SIG-M5 (cell line): ENCODE measurements around the gene ZNF653.

Experiments used
- DNase-seq: peaks from one replicate; lab custom pipeline; 2025; lab: John Stamatoyannopoulos, UW

The ZNF653 gene

DNA sequence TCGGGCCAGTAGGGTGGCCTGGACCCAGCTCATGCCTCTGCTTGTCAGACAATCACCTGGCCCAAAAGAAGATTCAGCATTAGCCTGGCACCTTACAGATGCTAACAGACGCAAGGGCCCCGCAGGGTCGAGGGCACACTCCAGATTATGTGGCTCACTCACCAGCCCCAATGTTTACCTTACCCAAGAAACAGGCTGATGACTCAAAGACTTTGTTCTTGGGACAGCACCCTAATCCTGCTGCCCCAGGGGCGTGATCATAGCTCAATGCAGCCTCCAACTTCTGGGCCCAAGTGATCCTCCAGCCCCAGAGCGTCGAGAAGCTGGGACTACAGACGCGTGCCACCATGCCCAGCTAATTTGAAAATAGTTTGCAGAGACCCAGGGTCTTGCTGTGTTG, 13.5 kb upstream of the ZNF653 start:
- DNase-seq = no peak

DNA sequence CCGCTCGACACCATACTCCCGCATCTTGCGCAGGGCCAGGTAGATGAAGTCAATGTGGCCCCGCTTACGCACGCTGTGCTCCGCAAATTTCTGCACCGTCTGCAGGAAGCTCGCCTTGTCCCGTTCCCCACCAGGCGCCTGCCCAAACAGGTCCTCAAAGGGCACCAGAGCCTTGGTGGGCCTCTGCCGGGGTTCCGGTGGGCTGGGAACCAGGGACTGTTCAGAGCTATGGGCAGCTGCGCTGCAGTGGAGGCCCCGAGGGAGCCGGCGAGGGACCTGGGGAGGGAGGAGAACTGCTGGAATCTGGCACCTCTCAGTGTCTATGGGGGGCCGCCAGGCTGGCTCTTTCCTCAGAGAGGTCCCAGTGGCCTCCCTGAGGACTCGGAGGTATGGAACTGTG, 8.3 kb upstream of the ZNF653 start:
- no peak for DNase-seq

GRCh38 chr19:11510444-11510843, 4.8 kb upstream of the ZNF653 start:
- DNase-seq = no peak

GRCh38 chr19:11507370-11508078, 1.9 kb upstream of the ZNF653 start:
- no peak for DNase-seq

GRCh38 chr19:11506967-11507366, 1.3 kb upstream of the ZNF653 start:
- no peak for DNase-seq

GRCh38 chr19:11506101-11506555, 489 bp upstream of the ZNF653 start:
- DNase-seq = no peak

- peak; percentile 24 for DNase-seq
Observed at GRCh38 chr19:11505032-11505503, 571 bp downstream of the ZNF653 start.

GRCh38 chr19:11504502-11505031, 1.1 kb downstream of the ZNF653 start:
- no peak for DNase-seq

DNA sequence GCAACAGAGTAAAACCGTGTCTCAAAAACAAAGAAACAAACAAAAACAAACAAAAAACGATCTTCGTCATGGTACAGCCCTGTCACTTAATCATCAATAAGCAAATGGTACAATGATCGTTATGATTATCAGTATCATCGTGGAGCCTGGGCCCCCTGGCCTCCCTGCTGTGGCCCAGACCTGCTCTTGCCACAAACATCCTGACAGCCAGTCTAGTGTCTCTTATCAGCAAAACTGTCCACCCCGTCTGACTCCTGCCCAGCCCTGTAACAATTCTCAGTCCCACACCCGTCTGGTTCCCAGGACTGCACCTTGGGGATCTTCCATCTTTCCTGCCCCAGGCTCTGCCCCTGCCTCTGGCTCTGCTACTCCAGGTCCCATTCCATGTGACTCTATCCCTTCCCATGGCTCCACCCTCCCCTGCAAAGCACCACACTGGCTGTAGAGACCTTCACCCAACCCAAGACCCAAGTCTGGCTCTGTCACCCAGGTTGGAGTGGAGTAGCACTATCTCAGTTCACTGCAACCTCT, 5.7 kb downstream of the ZNF653 start:
- no peak for DNase-seq

- no peak for DNase-seq
Observed at GRCh38 chr19:11499220-11499726, 6.4 kb downstream of the ZNF653 start.

DNA sequence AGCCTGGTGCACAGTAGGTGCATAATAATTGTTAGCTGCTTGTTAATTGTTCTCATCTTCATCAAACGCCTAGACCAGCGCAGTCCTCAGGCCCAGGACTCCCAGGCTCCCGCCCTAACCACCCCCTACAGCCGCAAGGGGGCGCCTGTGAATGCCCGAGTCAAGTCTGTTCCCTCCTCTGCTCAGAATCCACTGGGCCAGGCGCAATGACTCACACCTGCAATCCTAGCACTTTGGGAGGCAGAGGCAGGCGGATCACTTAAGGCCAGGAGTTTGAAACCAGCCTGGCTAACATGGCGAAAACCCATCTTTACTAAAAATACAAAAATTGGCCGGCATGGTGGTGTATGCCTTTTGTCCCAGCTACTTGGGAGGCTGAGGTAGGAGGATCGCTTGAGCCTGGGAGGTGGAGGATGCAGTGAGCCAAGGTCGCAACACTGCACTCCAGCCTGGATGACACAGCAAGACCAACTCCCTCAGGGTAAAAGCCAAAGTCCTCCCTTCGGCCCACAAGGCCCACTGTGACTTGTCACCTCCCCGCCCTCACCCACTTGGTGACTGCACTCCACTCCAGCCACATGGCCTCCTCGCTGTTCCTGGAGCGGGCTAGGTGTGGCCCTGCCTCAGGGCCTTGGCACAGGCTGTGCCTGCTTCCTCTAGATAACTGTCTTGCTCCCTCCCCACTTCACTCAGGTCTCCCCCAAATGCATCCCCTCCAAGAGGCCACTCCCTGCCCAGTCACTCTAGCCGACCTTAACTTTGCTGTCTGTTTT, 9.1 kb downstream of the ZNF653 start:
- DNase-seq = no peak

GRCh38 chr19:11495885-11496284, 9.8 kb downstream of the ZNF653 start:
- DNase-seq = no peak

- no peak for DNase-seq
Observed at GRCh38 chr19:11495481-11495880, 10.2 kb downstream of the ZNF653 start.

DNA sequence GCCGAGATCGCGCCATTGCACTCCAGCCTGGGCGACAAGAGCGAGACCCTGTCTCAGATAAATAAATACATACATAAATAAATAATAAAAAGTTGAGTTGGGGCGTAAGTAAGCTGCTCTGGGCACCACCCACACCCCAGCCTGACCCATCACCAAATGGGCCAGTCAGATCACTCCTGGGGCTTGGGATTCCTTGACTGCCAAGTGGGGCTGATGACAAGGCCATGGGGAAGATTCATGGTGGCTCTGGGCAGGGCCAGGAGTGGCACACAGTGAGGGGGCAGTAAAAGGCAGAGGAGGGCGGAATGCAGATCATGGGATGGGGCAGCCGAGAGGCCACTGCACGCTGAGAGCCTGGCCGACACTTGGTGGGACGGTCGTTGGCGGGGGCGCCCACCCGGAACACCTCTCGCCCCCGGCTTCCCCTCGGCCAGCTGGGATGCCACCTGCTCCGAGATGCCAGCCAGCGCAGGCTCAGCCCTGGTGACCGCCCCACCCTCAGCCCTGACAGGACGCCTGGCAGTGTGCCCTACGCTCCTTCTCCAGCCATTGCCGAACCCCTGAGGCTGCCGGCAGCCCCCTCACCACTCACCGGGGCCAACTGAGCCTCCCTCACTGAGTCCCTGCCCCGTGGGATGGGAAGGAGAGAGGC, 10.9 kb downstream of the ZNF653 start:
- no peak for DNase-seq

- DNase-seq = no peak
Observed at GRCh38 chr19:11489378-11489777, 16.3 kb downstream of the ZNF653 start.

- DNase-seq = no peak
Observed at GRCh38 chr19:11486661-11487503, 18.8 kb downstream of the ZNF653 start.

GRCh38 chr19:11485245-11485837, 20.3 kb downstream of the ZNF653 start:
- no peak for DNase-seq

- no peak for DNase-seq
Observed at GRCh38 chr19:11483366-11484111, 22.1 kb downstream of the ZNF653 start.

DNA sequence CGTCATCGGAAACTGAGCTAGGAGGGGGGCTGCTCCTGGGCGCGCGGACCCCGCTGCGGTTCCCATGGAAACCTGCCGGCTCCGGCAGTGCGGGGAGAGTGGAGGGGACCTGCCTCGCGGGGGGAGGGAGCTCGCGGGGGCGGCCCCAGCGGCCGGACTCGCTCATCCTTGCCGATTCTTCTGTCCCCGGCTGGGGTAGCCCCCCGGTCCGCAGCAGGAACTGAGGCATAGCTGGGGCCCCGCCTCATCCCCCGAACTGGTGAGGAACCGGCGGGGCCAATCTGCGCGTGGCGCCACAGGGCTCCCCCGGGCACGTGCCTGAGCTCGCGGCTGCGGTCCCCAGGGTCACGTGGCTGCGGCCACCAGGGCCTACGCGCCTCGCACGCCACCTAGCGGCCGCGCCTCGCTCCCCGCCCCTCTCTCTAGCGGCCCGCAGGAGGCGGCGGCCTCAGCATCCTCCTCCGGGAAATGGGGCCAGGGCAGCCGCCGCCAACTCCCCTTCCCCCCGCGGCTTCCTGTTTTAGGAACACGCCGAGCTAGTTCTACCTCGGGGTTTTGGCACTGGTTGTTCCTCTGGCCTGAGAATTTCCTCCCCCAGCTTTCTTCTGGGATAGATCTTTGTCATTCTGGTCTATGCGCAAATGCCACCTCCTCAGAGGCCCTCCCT, 23.1 kb downstream of the ZNF653 start:
- no peak for DNase-seq
